Endothelial cell of umbilical vein (primary cell): ENCODE results near the gene MAPKAP1. TPM values are rescaled to one million over a fixed set of nuclear protein-coding genes. Genes with fewer than 3 reads are reported as not detected.

Experiments used
- BruUV-seq: library from RNA; stranded (reverse); fragments of 400-500 nt; replicated peaks from 2 replicates; lab custom pipeline; 2021; lab: Mats Ljungman, UMichigan
- CTCF ChIA-PET: fragments of 300-600, 350-600 bp; sonication (Branson Sonifier 250); formaldehyde crosslinking; loops from one replicate; lab custom pipeline; 2021; ENCODE audit warnings: antibody characterized with exemption, inconsistent platforms; lab: Charles Lee
- POLR2A ChIA-PET: fragments of 300-600, 350-600 bp; sonication (Branson Sonifier 250); formaldehyde crosslinking; loops from one replicate; lab custom pipeline; 2021; ENCODE audit warnings: antibody characterized with exemption, inconsistent platforms; lab: Charles Lee
- DNase-seq: peaks from one replicate; pipeline ENCODE4 v3.0.0-alpha.2; 2011; ENCODE audit warnings: low read depth, low spot score
- FAIRE-seq: peaks from 2 replicates; lab custom pipeline; 2011; peaks lifted over from hg19 to GRCh38; lab: Jason Lieb, UNC
- H2AFZ ChIP-seq: 2 replicates; pipeline ENCODE4 v1.6.0; 2012; ENCODE audit warnings: low read depth, low read length, control low read depth, inconsistent platforms
- H3K27ac ChIP-seq: 2 replicates; pipeline ENCODE4 v1.5.1; 2011; ENCODE audit warnings: low read depth, mild to moderate bottlenecking, control low read depth, low read length, moderate library complexity; ENCODE audit not compliant: insufficient read depth
- H3K27me3 ChIP-seq, 2 experiments: 2 replicates each; pipeline versions ENCODE4 v1.6.0 to v1.6.1; 2011; ENCODE audit warnings: low read length in 2 of 2, mixed read lengths in 1 of 2; ENCODE audit not compliant: control insufficient read depth in 2 of 2, insufficient read depth in 2 of 2
- H3K36me3 ChIP-seq, 2 experiments: 2 replicates in 1 of 2; 3 replicates in 1 of 2; pipeline ENCODE4 v1.5.1; 2011; ENCODE audit warnings: low read length in 2 of 2, mild to moderate bottlenecking in 1 of 2, moderate library complexity in 1 of 2; ENCODE audit not compliant: control insufficient read depth in 2 of 2, insufficient read depth in 2 of 2; ENCODE audit errors: extremely low read depth in 1 of 2
- H3K4me1 ChIP-seq: 3 replicates; pipeline ENCODE4 v1.5.1; 2011; ENCODE audit warnings: mild to moderate bottlenecking, low read length; ENCODE audit not compliant: control insufficient read depth, insufficient read depth; ENCODE audit errors: extremely low read depth
- H3K4me2 ChIP-seq: 2 replicates; pipeline ENCODE4 v1.6.1; 2011; ENCODE audit warnings: low read length, control low read depth, mixed read lengths; ENCODE audit not compliant: insufficient read depth
- H3K4me3 ChIP-seq, 3 experiments: fragments of 200-600 bp in 1 of 3; sonication (generic), shearing (Covaris generic) in 1 of 3; replicated peaks in 1 of 3; 2 replicates each; pipeline ENCODE4 v1.5.1; 2011 to 2016; ENCODE audit warnings: control low read depth in 3 of 3, low read length in 3 of 3, mild to moderate bottlenecking in 2 of 3, inconsistent platforms in 1 of 3, low read depth in 1 of 3, moderate library complexity in 1 of 3; ENCODE audit not compliant: insufficient read depth in 1 of 3
- H3K79me2 ChIP-seq: 2 replicates; pipeline ENCODE4 v1.6.0; 2012; ENCODE audit warnings: low read length, inconsistent platforms; ENCODE audit not compliant: control insufficient read depth, insufficient read depth
- H3K9ac ChIP-seq: replicated peaks from 2 replicates; pipeline ENCODE3; 2011; ENCODE audit warnings: low read length, control low read depth; ENCODE audit not compliant: insufficient read depth; ENCODE audit errors: extremely low read depth
- H3K9me1 ChIP-seq: replicated peaks from 3 replicates; pipeline ENCODE4 v1.6.0; 2011; ENCODE audit warnings: mild to moderate bottlenecking, low read length; ENCODE audit not compliant: control insufficient read depth, insufficient read depth; ENCODE audit errors: extremely low read depth
- H3K9me3 ChIP-seq: replicated peaks from 2 replicates; pipeline ENCODE4 v1.5.1; 2012; ENCODE audit warnings: low read length, inconsistent platforms; ENCODE audit not compliant: control insufficient read depth, insufficient read depth
- H4K20me1 ChIP-seq: replicated peaks from 2 replicates; pipeline ENCODE3; 2011; ENCODE audit warnings: mild to moderate bottlenecking, low read length; ENCODE audit not compliant: control insufficient read depth, insufficient read depth; ENCODE audit errors: extremely low read depth
- CTCF ChIP-seq, 2 donors: IDR thresholded peaks; 1 replicate in 1 of 2; 2 replicates in 1 of 2; pipeline ENCODE4 v1.5.1; 2011; ENCODE audit warnings: low read length in 2 of 2, mild to moderate bottlenecking in 2 of 2, moderate library complexity in 2 of 2, control low read depth in 1 of 2, inconsistent platforms in 1 of 2, low read depth in 1 of 2; ENCODE audit not compliant: insufficient read depth in 1 of 2; ENCODE audit errors: extremely low read depth in 1 of 2
- FOS ChIP-seq: IDR thresholded peaks from 2 replicates; pipeline ENCODE4 v1.6.1; 2011; ENCODE audit warnings: mild to moderate bottlenecking, low read length, moderate library complexity, borderline replicate concordance; ENCODE audit not compliant: insufficient read depth
- GATA2 ChIP-seq: IDR thresholded peaks from 2 replicates; pipeline ENCODE4 v1.7.0; 2011; ENCODE audit warnings: low read depth, mild to moderate bottlenecking, moderate library complexity, mixed read lengths, low read length; ENCODE audit not compliant: insufficient read length, insufficient read depth
- JUN ChIP-seq: IDR thresholded peaks from 2 replicates; pipeline ENCODE4 v1.6.1; 2011; ENCODE audit warnings: borderline replicate concordance, low read depth; ENCODE audit not compliant: insufficient read length, insufficient read depth
- MAX ChIP-seq: IDR thresholded peaks from 2 replicates; pipeline ENCODE4 v1.6.1; 2011; ENCODE audit not compliant: insufficient read depth, insufficient read length
- MYC ChIP-seq: IDR thresholded peaks from one replicate; pipeline ENCODE4 v1.6.1; 2011; ENCODE audit warnings: mild to moderate bottlenecking, low read depth, low read length
- POLR2AphosphoS5 ChIP-seq: IDR thresholded peaks from 2 replicates; pipeline ENCODE4 v1.6.1; 2012; ENCODE audit warnings: low read depth, mild to moderate bottlenecking, control low read depth, low read length, moderate library complexity; ENCODE audit not compliant: insufficient read depth
- dilution Hi-C: fragments of 300-500 bp; cut with MboI; formaldehyde crosslinking; loops from one replicate; pipeline ENCODE4 v1.15.0; 2019; ENCODE audit warnings: low sequenced_read_pairs; ENCODE audit not compliant: extremely low pct_ligation_motif_present
- intact Hi-C: fragments of 100-400 bp; cut with micrococcal nuclease; formaldehyde crosslinking; loops from one replicate; pipeline ENCODE4 v1.10.0; 2022
- polyA plus RNA-seq, 4 experiments: library from polyadenylated mRNA; depleted of rRNA in 3 of 4; stranded (reverse) in 3 of 4; unstranded in 1 of 4; fragments of >200 nt; gene quantifications; 2 replicates each; pipeline versions ENCODE4 v1.2.1 to v1.2.3, GENCODE V29; 2011 to 2012; ENCODE audit warnings: missing spikeins in 1 of 4
- total RNA-seq: library from RNA; stranded (reverse); gene quantifications from 2 replicates; pipeline ENCODE4 v1.2.3, GENCODE V29; 2021

MAPKAP1 gene
- total and polyA plus RNA-seq, 2 donors (not counting 3 experiments of a cell fraction or from before 2014, with no cell fraction given): 61.9 to 99.1 TPM

- Histone ChIP-seq H3K27ac (peak overlapping the region; percentile 32), H3K27me3 (no peaks in the 10 kb centered on the region), H4K20me1 (no peaks in the 10 kb centered on the region), H3K36me3 (no peaks in the 10 kb centered on the region), H3K9me3 (no peaks in the 10 kb centered on the region), H3K79me2 (peaks cover 75% of the 10 kb centered on the region), H3K4me2 (no peak overlapping the region), H3K9ac (peak overlapping the region; percentile 5), H3K9me1 (no peaks in the 10 kb centered on the region), H2AFZ (no peak overlapping the region), H3K4me1 (peaks cover 29% of the 10 kb centered on the region), H3K4me3 (no peak overlapping the region)
- dilution Hi-C loops (no loop called here), intact Hi-C loops (loop anchor here (1.0 to 5.0 kb wide), 6 partner anchors 73 to 223 kb away; partner anchors contain the start of gene MAPKAP1)
- BruUV-seq: no TSS peak
- DNase-seq (peak; percentile 73), FAIRE-seq (peak; percentile 67)
- ChIA-PET CTCF (interaction anchor here (2.0 to 2.7 kb wide), 3 partner anchors 73 to 224 kb away, joined by 11 to 20 read pairs (median 14); no protein-coding TSS in a partner anchor), POLR2A (no interaction called here)
- TF ChIP-seq CTCF (IDR thresholded peaks at IDR 0.05; ENCODE audit: extremely low read depth in 1 of 2, insufficient read depth in 1 of 2, low read depth in 1 of 2, low read length in 2 of 2) (peak; percentile 62 to 65), POLR2AphosphoS5 (no peak)
These were observed 75.5 kb downstream of the MAPKAP1 start for GRCh38 chr9:125631391-125632085.

- intact Hi-C loops (loop anchor here (5.0 kb wide), 3 partner anchors 77 to 203 kb away; partner anchors contain the start of gene MAPKAP1), dilution Hi-C loops (no loop called here)
- H3K9me1 ChIP-seq: no peaks in the 10 kb centered on the region
- no peak overlapping the region for H3K27ac ChIP-seq
- no TSS peak for BruUV-seq
- CTCF ChIA-PET: interaction anchor here (0.9 to 2.6 kb wide), 3 partner anchors 72 to 768 kb away, joined by 3 to 20 read pairs (median 11); no protein-coding TSS in a partner anchor
- DNase-seq (no peak), FAIRE-seq (peak; percentile 8)
- H3K27me3 ChIP-seq: no peaks in the 10 kb centered on the region
- TF ChIP-seq MYC: no peak
- no peak for TF ChIP-seq GATA2
- no peak for TF ChIP-seq POLR2AphosphoS5
- TF ChIP-seq MAX: no peak
- TF ChIP-seq JUN: no peak
- TF ChIP-seq FOS: no peak
- no peaks in the 10 kb centered on the region for H3K36me3 ChIP-seq
- no peak overlapping the region for H3K4me2 ChIP-seq
- H4K20me1 ChIP-seq: no peaks in the 10 kb centered on the region
- H2AFZ ChIP-seq: no peak overlapping the region
- no peak overlapping the region for H3K9ac ChIP-seq
- no peaks in the 10 kb centered on the region for H3K9me3 ChIP-seq
- POLR2A ChIA-PET: no interaction called here
- H3K79me2 ChIP-seq: peaks cover 74% of the 10 kb centered on the region
- no peak overlapping the region for H3K4me3 ChIP-seq
- H3K4me1 ChIP-seq: peaks cover 29% of the 10 kb centered on the region
These were observed 76.6 kb downstream of the MAPKAP1 start for GRCh38 chr9:125630436-125630835.
